ENCODE results near the gene TMEM184A. TPM values are rescaled to one million over a fixed set of nuclear protein-coding genes. Genes with fewer than 3 reads are reported as not detected.

Gene TMEM184A
- total and polyA plus RNA-seq, 2 experiments from 2014 or later, result 0.18 to 0.66 TPM

DNA sequence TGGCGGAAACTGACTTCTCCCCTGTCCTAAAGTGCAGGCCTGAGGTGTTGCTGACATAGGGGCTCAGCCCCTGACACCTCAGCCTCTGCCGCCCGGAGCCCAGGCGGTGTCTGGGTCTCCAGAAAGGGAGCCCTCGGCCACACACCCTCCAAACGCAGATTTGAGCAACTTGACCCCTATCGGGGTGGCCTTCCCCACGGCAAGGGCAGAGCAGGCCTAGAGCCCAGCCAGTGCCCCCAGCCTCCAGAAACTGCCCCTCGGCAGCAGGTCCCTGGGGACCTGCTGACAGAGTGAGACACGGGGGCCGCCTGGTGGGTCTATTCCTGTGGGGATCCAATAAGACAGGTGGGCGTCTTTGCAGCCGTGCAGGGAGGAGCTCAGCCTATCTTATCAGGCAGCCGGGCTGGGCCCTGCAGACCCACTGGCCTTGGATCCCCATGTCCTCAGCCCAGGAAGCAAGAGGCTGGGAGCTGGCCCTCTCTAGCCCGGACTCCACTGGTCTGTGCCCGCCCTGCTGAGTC lies 11.0 kb downstream of the TMEM184A start (continued):
- TF ChIP-seq, protein P1, sequence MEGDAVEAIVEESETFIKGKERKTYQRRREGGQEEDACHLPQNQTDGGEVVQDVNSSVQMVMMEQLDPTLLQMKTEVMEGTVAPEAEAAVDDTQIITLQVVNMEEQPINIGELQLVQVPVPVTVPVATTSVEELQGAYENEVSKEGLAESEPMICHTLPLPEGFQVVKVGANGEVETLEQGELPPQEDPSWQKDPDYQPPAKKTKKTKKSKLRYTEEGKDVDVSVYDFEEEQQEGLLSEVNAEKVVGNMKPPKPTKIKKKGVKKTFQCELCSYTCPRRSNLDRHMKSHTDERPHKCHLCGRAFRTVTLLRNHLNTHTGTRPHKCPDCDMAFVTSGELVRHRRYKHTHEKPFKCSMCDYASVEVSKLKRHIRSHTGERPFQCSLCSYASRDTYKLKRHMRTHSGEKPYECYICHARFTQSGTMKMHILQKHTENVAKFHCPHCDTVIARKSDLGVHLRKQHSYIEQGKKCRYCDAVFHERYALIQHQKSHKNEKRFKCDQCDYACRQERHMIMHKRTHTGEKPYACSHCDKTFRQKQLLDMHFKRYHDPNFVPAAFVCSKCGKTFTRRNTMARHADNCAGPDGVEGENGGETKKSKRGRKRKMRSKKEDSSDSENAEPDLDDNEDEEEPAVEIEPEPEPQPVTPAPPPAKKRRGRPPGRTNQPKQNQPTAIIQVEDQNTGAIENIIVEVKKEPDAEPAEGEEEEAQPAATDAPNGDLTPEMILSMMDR (conservative IDR thresholded peaks at IDR 0.05; ENCODE audit: low read depth in 2 of 2), result no peak
- TF ChIP-seq ZNF114 (CRISPR knock-in tag; IDR thresholded peaks at IDR 0.05), result no peak
- TF ChIP-seq CREB1 (CRISPR knock-in tag; IDR thresholded peaks at IDR 0.05; ENCODE audit: low read depth), result no peak

DNA sequence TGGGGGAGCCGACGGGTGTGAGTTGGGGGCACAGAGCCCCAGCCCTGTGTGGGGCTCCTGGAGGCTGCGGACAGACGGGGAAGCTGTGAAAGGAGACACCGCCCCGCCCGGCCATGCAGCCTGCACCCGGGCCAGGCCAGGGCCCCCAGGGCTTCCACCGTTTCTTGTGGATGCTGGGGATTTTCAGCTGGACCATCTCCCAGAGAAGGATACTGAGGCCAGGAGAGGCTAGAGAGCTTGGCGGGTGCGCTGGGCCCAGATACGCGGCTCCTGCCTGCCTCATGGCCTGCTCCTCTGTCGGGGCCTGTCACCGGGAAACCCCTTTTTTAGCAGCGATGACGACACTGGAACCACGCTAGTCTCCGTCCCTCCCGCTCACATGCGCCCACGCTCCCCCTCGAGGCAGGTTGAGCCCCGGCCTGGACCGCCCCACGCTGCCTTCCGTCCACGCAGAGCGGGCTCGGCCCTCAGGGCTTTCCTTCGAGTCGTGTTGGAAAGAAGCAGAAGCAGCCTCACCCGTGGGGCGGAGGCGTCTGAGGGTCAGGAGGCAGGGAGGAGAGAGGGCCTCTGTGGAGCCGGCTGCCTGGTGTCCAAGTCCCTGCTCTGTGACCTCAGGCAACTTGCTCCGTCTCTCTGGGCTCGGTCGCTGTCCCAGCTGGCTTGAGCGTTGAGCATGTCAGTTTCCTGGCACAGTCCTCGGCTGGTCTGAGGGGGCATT lies 11.7 kb downstream of the TMEM184A start:
- peaks cover 3% of the 10 kb centered on the region for H3K27me3 Mint-ChIP-seq (ENCODE audit: insufficient read depth, low read depth, poor library complexity)
- peaks cover 2% of the 10 kb centered on the region; the same call in 1 of the 3 replicates for H3K4me1 Mint-ChIP-seq
- H3K4me3 Mint-ChIP-seq, result no peak overlapping the region
- no peaks in the 10 kb centered on the region for H3K36me3 Mint-ChIP-seq (ENCODE audit: low read depth)
- no peak overlapping the region for H2AFZ ChIP-seq
- ATAC-seq (no peak), DNase-seq (ENCODE audit: low spot score) (no peak)
- H3K36me3 ChIP-seq (ENCODE audit: insufficient read depth), result no peaks in the 10 kb centered on the region
- no peak overlapping the region for H3K4me2 ChIP-seq
- no peak overlapping the region for H3K4me3 ChIP-seq
- no peaks in the 10 kb centered on the region for H3K9me2 ChIP-seq (ENCODE audit: insufficient read depth)
- no peaks in the 10 kb centered on the region for H3K4me1 ChIP-seq (ENCODE audit: insufficient read depth)
- H4K20me1 ChIP-seq (replicated peaks; ENCODE audit: insufficient read depth), result no peaks in the 10 kb centered on the region
- no peaks in the 10 kb centered on the region for H3K27me3 ChIP-seq (ENCODE audit: insufficient read depth)
- H3K9me3 Mint-ChIP-seq, result no peaks in the 10 kb centered on the region
- no peak overlapping the region for H3K27ac Mint-ChIP-seq
- H3F3A ChIP-seq (replicated peaks; ENCODE audit: low read depth), result no peaks in the 10 kb centered on the region
- no peak overlapping the region for H3K27ac ChIP-seq (ENCODE audit: low read depth)
- no peaks in the 10 kb centered on the region for H3K79me2 ChIP-seq (replicated peaks; ENCODE audit: insufficient read depth)
- TF ChIP-seq, protein P2, sequence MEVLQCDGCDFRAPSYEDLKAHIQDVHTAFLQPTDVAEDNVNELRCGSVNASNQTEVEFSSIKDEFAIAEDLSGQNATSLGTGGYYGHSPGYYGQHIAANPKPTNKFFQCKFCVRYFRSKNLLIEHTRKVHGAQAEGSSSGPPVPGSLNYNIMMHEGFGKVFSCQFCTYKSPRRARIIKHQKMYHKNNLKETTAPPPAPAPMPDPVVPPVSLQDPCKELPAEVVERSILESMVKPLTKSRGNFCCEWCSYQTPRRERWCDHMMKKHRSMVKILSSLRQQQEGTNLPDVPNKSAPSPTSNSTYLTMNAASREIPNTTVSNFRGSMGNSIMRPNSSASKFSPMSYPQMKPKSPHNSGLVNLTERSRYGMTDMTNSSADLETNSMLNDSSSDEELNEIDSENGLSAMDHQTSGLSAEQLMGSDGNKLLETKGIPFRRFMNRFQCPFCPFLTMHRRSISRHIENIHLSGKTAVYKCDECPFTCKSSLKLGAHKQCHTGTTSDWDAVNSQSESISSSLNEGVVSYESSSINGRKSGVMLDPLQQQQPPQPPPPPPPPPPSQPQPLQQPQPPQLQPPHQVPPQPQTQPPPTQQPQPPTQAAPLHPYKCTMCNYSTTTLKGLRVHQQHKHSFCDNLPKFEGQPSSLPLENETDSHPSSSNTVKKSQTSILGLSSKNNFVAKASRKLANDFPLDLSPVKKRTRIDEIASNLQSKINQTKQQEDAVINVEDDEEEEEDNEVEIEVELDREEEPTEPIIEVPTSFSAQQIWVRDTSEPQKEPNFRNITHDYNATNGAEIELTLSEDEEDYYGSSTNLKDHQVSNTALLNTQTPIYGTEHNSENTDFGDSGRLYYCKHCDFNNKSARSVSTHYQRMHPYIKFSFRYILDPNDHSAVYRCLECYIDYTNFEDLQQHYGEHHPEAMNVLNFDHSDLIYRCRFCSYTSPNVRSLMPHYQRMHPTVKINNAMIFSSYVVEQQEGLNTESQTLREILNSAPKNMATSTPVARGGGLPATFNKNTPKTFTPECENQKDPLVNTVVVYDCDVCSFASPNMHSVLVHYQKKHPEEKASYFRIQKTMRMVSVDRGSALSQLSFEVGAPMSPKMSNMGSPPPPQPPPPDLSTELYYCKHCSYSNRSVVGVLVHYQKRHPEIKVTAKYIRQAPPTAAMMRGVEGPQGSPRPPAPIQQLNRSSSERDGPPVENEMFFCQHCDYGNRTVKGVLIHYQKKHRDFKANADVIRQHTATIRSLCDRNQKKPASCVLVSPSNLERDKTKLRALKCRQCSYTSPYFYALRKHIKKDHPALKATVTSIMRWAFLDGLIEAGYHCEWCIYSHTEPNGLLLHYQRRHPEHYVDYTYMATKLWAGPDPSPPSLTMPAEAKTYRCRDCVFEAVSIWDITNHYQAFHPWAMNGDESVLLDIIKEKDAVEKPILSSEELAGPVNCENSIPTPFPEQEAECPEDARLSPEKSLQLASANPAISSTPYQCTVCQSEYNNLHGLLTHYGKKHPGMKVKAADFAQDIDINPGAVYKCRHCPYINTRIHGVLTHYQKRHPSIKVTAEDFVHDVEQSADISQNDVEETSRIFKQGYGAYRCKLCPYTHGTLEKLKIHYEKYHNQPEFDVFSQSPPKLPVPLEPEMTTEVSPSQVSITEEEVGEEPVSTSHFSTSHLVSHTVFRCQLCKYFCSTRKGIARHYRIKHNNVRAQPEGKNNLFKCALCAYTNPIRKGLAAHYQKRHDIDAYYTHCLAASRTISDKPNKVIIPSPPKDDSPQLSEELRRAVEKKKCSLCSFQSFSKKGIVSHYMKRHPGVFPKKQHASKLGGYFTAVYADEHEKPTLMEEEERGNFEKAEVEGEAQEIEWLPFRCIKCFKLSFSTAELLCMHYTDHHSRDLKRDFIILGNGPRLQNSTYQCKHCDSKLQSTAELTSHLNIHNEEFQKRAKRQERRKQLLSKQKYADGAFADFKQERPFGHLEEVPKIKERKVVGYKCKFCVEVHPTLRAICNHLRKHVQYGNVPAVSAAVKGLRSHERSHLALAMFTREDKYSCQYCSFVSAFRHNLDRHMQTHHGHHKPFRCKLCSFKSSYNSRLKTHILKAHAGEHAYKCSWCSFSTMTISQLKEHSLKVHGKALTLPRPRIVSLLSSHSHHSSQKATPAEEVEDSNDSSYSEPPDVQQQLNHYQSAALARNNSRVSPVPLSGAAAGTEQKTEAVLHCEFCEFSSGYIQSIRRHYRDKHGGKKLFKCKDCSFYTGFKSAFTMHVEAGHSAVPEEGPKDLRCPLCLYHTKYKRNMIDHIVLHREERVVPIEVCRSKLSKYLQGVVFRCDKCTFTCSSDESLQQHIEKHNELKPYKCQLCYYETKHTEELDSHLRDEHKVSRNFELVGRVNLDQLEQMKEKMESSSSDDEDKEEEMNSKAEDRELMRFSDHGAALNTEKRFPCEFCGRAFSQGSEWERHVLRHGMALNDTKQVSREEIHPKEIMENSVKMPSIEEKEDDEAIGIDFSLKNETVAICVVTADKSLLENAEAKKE (CRISPR knock-in tag; IDR thresholded peaks at IDR 0.05), result no peak
- TF ChIP-seq, protein P3, sequence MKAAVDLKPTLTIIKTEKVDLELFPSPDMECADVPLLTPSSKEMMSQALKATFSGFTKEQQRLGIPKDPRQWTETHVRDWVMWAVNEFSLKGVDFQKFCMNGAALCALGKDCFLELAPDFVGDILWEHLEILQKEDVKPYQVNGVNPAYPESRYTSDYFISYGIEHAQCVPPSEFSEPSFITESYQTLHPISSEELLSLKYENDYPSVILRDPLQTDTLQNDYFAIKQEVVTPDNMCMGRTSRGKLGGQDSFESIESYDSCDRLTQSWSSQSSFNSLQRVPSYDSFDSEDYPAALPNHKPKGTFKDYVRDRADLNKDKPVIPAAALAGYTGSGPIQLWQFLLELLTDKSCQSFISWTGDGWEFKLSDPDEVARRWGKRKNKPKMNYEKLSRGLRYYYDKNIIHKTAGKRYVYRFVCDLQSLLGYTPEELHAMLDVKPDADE (IDR thresholded peaks at IDR 0.05), result no peak
- TF ChIP-seq ZNF114 (CRISPR knock-in tag; IDR thresholded peaks at IDR 0.05) (no peak), NANOG (IDR thresholded peaks at IDR 0.05; ENCODE audit: borderline replicate concordance) (no peak), EZH2 (IDR thresholded peaks at IDR 0.05; ENCODE audit: low read depth, unreplicated experiment) (no peak)
